ENCODE measurements around the gene EFHD2.

The EFHD2 gene

DNA sequence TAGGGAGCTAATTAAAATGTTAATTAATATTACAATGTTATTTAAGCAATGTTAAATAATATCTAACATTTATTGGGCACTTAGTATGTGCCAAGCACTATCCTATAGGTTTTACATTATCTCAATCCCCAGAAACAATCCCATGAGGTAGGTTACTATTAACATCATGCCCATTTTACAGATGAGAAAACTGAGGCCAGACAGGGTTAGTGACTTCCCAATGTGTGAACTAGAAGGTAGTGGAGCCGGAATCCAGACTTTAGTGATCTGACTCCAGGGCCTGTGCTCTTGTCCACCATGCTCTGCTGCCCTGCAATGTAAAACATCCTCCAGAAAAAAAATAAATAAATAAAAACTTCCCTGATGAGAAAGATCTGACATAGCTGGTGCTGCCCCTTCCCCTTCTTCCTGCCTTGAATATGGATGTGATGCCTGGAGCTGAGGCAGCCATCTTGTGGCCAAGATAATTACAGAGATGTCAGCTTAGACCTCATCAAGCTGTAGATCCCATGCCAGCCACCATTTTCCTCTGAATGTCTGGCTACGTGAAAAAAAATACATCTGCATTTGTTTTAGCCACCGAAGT lies 39.3 kb downstream of the EFHD2 start:
- no peak for TF ChIP-seq CTCF (IDR thresholded peaks at IDR 0.05; ENCODE audit: insufficient read depth, low read depth, low read length, missing control alignments)
- no peak overlapping the region for H3K4me3 ChIP-seq (ENCODE audit: low read length)
- DNase-seq (ENCODE audit: low read depth): no peak

- no peak overlapping the region for H3K4me3 ChIP-seq (ENCODE audit: low read length)
- no peak for DNase-seq (ENCODE audit: low read depth)
- no peak for TF ChIP-seq CTCF (IDR thresholded peaks at IDR 0.05; ENCODE audit: insufficient read depth, low read depth, low read length, missing control alignments)
These were observed 39.9 kb downstream of the EFHD2 start for GRCh38 chr1:15449567-15449966.

DNA sequence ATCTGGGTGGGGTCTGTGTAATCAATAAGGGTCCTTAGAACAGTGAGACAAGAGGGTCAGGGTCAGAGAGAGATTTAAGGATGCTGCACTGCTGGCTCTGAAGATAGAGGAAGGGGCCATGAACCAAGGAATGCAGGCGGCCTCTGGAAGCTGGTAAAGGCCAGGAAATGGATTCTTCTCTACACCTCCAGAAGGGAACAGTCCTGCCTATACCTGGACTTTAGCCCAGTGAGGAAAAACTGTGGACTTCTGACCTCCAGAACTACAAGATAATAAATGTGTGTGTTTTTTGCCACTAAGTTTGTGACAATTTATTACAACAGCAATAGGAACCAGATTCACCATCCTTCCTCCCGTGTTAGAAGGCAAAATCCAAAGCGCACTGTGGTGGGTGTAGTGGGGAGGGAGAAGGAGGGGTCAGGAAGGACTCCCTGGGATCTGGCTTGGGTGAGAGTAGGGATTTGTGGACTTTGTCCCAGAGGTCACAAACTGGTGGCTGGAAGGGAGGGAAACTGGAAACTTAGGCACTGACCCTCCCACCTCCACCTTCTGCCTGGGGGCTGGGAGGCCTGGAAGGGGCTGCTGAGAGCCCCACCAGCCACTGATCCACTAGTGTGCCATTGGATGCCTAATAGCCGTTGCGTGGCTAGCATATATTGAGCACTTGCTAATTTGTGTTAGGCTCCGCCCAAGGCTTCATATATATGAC lies 41.5 kb downstream of the EFHD2 start:
- DNase-seq (ENCODE audit: low read depth): no peak
- no peak overlapping the region for H3K4me3 ChIP-seq (ENCODE audit: low read length)
- no peak for TF ChIP-seq CTCF (IDR thresholded peaks at IDR 0.05; ENCODE audit: insufficient read depth, low read depth, low read length, missing control alignments)

DNA sequence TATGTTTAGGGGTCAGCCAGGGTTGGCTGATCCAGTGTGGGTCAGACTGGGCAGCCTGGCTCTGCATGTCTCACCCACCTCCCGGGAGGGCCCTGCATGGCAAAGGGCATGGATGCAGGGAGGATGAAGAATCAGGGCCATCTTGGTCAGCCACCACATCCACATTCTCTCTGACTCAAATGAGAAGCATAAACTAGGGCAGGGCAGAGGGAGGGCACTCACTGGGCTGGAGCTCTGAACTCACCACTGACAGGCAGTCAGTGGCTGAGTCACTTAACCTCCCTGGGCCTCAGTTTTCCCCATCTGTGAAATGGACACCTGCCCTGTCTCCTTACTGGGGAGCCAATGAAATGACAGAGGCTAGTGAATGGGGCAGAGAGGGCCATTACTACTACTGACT lies 42.5 kb downstream of the EFHD2 start:
- H3K4me3 ChIP-seq (ENCODE audit: low read length): no peak overlapping the region
- DNase-seq (ENCODE audit: low read depth): no peak
- no peak for TF ChIP-seq CTCF (IDR thresholded peaks at IDR 0.05; ENCODE audit: insufficient read depth, low read depth, low read length, missing control alignments)

- no peak overlapping the region for H3K4me3 ChIP-seq (ENCODE audit: low read length)
- no peak for DNase-seq (ENCODE audit: low read depth)
- no peak for TF ChIP-seq CTCF (IDR thresholded peaks at IDR 0.05; ENCODE audit: insufficient read depth, low read depth, low read length, missing control alignments)
These were observed 43.3 kb downstream of the EFHD2 start for GRCh38 chr1:15452866-15453571.

- no peak for DNase-seq (ENCODE audit: low read depth)
- TF ChIP-seq CTCF (IDR thresholded peaks at IDR 0.05; ENCODE audit: insufficient read depth, low read depth, low read length, missing control alignments): no peak
These were observed 44.0 kb downstream of the EFHD2 start for GRCh38 chr1:15453734-15454133.

More at GRCh38 chr1:15453734-15454133, 44.0 kb downstream of the EFHD2 start:
- H3K4me3 ChIP-seq (ENCODE audit: low read length): no peak overlapping the region

Data from epithelial cell of esophagus (primary cell).